ENCODE data around the gene LRRN3. TPM values are rescaled to one million over a fixed set of nuclear protein-coding genes. Genes with fewer than 3 reads are reported as not detected.

Gene LRRN3
- polyA plus RNA-seq, 2 of the 4 experiments (the other 2 are of a cell fraction), result 0.05 to 0.06 TPM

- H3K4me3 ChIP-seq, result no peak overlapping the region
- ATAC-seq, result no peak
- DNase-seq (ENCODE audit: low read depth in 1 of 2, low spot score in 1 of 2), result no peak
- H3K4me1 ChIP-seq, result peaks cover 23% of the 10 kb centered on the region; the same call in 2 of the 3 replicates
- 93% methylated on average over 4 of the region's 4 CpGs for WGBS (ENCODE audit: missing lambda C conversion rate)
- TF ChIP-seq HOXB5 (CRISPR knock-in tag; IDR thresholded peaks at IDR 0.05), result no peak
- no peak for TF ChIP-seq FOSB (CRISPR knock-in tag; IDR thresholded peaks at IDR 0.05)
- TF ChIP-seq PHF8 (IDR thresholded peaks at IDR 0.05; ENCODE audit: borderline replicate concordance, low read depth), result no peak
- no peak for TF ChIP-seq EHF (CRISPR knock-in tag; IDR thresholded peaks at IDR 0.05)
- TF ChIP-seq MAZ (IDR thresholded peaks at IDR 0.05; ENCODE audit: borderline replicate concordance, low read depth, low read length), result no peak
- TF ChIP-seq JUN (IDR thresholded peaks at IDR 0.05), result no peak
- TF ChIP-seq TP53 (CRISPR knock-in tag; IDR thresholded peaks at IDR 0.05), result no peak
- TF ChIP-seq SREBF2 (IDR thresholded peaks at IDR 0.05), result no peak
- no peaks in the 10 kb centered on the region for H3K9me3 ChIP-seq
- ChIA-PET CTCF (no interaction called here), POLR2A (no interaction called here)
- H3K27ac ChIP-seq, result no peak overlapping the region
- H3K4me2 ChIP-seq, result no peak overlapping the region
- FAIRE-seq, result no peak
Measured at GRCh38 chr7:111129435-111129834, 38.5 kb downstream of the LRRN3 start.

- POLR2A ChIA-PET, result no interaction called here
- DNase-seq (ENCODE audit: low read depth in 1 of 2, low spot score in 1 of 2) (peak in 1 of 2 experiments; percentile 12), FAIRE-seq (peak; percentile 23), ATAC-seq (peak in 1 of 2 experiments; percentile 29; a peak in 1 of 6 replicates)
- TF ChIP-seq E2F6 (IDR thresholded peaks at IDR 0.05; ENCODE audit: borderline replicate concordance, low read depth) (no peak), FOSL2 (IDR thresholded peaks at IDR 0.05) (no peak), FOSL2 (CRISPR knock-in tag; IDR thresholded peaks at IDR 0.05) (0 out of 2 replicates have a peak, but pooled peaks have one; percentile 13), FOXS1 (CRISPR knock-in tag; IDR thresholded peaks at IDR 0.05) (no peak)
- WGBS (ENCODE audit: missing lambda C conversion rate), result 6% methylated on average over 1 of the region's 1 CpG
- Histone ChIP-seq H3K27ac (no peak overlapping the region), H3K9me3 (no peaks in the 10 kb centered on the region), H3K4me2 (peak overlapping the region; percentile 4; the same call in 1 of the 3 replicates), H3K4me3 (no peak overlapping the region), H3K4me1 (peaks cover 12% of the 10 kb centered on the region; the same call in 2 of the 3 replicates)
- CTCF ChIA-PET, result interaction anchor here (0.7 to 1.5 kb wide), 4 partner anchors 9 to 603 kb away, joined by 3 to 4 read pairs (median 4); no protein-coding TSS in a partner anchor
Measured at GRCh38 chr7:111132833-111133232, 41.9 kb downstream of the LRRN3 start.

DNA sequence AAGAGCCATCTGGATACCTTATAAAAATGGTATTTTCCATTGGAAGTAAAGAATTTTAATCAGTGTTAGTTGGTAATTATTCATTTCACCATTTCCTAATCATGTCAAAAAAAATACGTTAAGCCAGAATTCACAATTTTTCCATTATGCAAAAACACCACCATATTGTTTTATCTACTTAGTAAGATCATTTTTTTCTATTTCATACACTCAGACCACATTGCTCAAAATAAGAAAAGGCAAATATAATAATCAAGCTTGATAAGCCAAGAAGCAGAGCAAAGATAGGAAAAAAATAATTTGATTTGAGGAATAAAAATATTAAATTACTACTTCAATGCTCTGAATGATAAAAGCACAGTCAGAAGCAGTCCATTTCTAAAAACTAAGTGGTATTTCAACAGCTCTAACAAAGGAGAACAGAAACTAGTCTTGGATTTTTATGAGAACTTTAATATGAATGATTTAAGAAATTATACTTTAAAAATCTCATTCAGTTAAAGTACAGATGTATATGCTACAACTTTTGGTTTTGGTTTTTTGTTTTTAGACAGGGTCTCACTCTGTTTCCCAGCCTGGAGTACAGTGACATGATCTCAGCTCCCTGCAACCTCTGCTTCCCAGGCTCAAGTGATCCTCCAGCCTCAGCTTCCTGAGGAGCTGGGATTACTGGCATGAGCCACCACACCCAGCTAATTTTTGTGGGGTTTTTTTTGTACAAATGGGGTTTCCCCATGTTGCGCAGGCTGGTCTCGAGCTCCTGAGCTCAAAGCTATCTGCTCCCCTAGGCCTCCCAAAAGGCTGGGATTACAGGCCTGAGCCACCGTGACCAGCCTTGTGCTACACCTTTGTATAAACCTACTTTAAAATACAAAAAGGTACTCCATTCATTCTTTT lies 46.6 kb downstream of the LRRN3 start:
- H3K9me3 ChIP-seq, result no peaks in the 10 kb centered on the region
- FAIRE-seq (no peak), ATAC-seq (no peak), DNase-seq (ENCODE audit: low read depth in 1 of 2, low spot score in 1 of 2) (no peak)
- 81% methylated on average over 4 of the region's 4 CpGs for WGBS (ENCODE audit: missing lambda C conversion rate)
- H3K4me1 ChIP-seq, result peaks cover 15% of the 10 kb centered on the region; the same call in 2 of the 3 replicates
- no peak for TF ChIP-seq CHD2 (IDR thresholded peaks at IDR 0.05; ENCODE audit: low read length, partially characterized antibody)
- no peak for TF ChIP-seq ZNF302 (CRISPR knock-in tag; IDR thresholded peaks at IDR 0.05)
- TF ChIP-seq ZSCAN20 (CRISPR knock-in tag; IDR thresholded peaks at IDR 0.05), result no peak
- TF ChIP-seq CEBPB (IDR thresholded peaks at IDR 0.05), result no peak
- TF ChIP-seq USF2 (IDR thresholded peaks at IDR 0.05), result no peak
- TF ChIP-seq EHF (CRISPR knock-in tag; IDR thresholded peaks at IDR 0.05), result no peak
- no peak for TF ChIP-seq HDAC2 (IDR thresholded peaks at IDR 0.05)
- no peak for TF ChIP-seq SMC3 (IDR thresholded peaks at IDR 0.05)
- no peak for TF ChIP-seq BHLHE40 (IDR thresholded peaks at IDR 0.05; ENCODE audit: low read depth, low read length)
- no peak for TF ChIP-seq RNF2 (IDR thresholded peaks at IDR 0.05; ENCODE audit: borderline replicate concordance, low read depth)
- no peak for TF ChIP-seq ESRRA (IDR thresholded peaks at IDR 0.05; ENCODE audit: borderline replicate concordance, low read length)
- TF ChIP-seq E2F6 (IDR thresholded peaks at IDR 0.05; ENCODE audit: borderline replicate concordance, low read depth), result no peak
- no peak overlapping the region for H3K4me3 ChIP-seq
- H3K4me2 ChIP-seq, result no peak overlapping the region
- H3K27ac ChIP-seq, result 0 out of 6 replicates have a peak overlapping the region, but pooled peaks of 1 of the 2 experiments have one; percentile 23
- ChIA-PET CTCF (interaction anchor here (0.9 to 1.3 kb wide), 3 partner anchors 11 to 592 kb away, joined by 3 to 4 read pairs (median 4); no protein-coding TSS in a partner anchor), POLR2A (no interaction called here)
